H1 (cell line): ENCODE data around the gene SNX21. TPM values are rescaled to one million over a fixed set of nuclear protein-coding genes. Genes with fewer than 3 reads are reported as not detected.

Experiments used
- CTCF ChIA-PET: fragments of 300-600 bp; sonication (Branson Sonifier 250); formaldehyde crosslinking; loops from one replicate; lab custom pipeline; 2021; ENCODE audit not compliant: partially characterized antibody; lab: Charles Lee
- POLR2A ChIA-PET: fragments of 300-600 bp; sonication (Branson Sonifier 250); formaldehyde crosslinking; loops from one replicate; lab custom pipeline; 2021; ENCODE audit warnings: inconsistent platforms; ENCODE audit not compliant: partially characterized antibody; lab: Charles Lee
- DNase-seq, 2 experiments: peaks; one replicate each; pipeline versions ENCODE4 v3.0.0 to v3.0.0-alpha.2; 2010 to 2022; ENCODE audit warnings: low spot score in 2 of 2, low read depth in 1 of 2, mixed read lengths in 1 of 2
- FAIRE-seq: peaks from 2 replicates; lab custom pipeline; 2011; peaks lifted over from hg19 to GRCh38; lab: Jason Lieb, UNC
- H2AFZ ChIP-seq: 2 replicates; pipeline ENCODE4 v1.8.1; 2012; ENCODE audit warnings: low read length, inconsistent platforms
- H2AK5ac ChIP-seq: 2 replicates; pipeline ENCODE4 v1.6.1; 2013; ENCODE audit warnings: low read depth, low read length
- H2BK120ac ChIP-seq: replicated peaks from 2 replicates; pipeline ENCODE3; 2013; ENCODE audit warnings: low read depth, low read length, inconsistent platforms
- H2BK12ac ChIP-seq: 2 replicates; pipeline ENCODE4 v1.6.1; 2013; ENCODE audit warnings: low read depth, low read length
- H2BK15ac ChIP-seq: 2 replicates; pipeline ENCODE4 v1.6.1; 2013; ENCODE audit warnings: low read length
- H2BK20ac ChIP-seq: 2 replicates; pipeline ENCODE4 v1.6.1; 2013; ENCODE audit warnings: low read length
- H2BK5ac ChIP-seq: 2 replicates; pipeline ENCODE4 v1.6.1; 2013; ENCODE audit warnings: low read depth, low read length
- H3K14ac ChIP-seq: 2 replicates; pipeline ENCODE4 v1.6.1; 2013; ENCODE audit warnings: inconsistent platforms; ENCODE audit not compliant: insufficient read length
- H3K18ac ChIP-seq: 2 replicates; pipeline ENCODE4 v1.6.1; 2013; ENCODE audit warnings: low read length; ENCODE audit errors: extremely low read depth
- H3K23ac ChIP-seq: 2 replicates; pipeline ENCODE4 v1.6.1; 2013; ENCODE audit warnings: inconsistent platforms; ENCODE audit not compliant: insufficient read length
- H3K23me2 ChIP-seq: 2 replicates; pipeline ENCODE4 v1.6.1; 2013; ENCODE audit warnings: low read depth, low read length
- H3K27ac ChIP-seq: 2 replicates; pipeline ENCODE4 v1.6.1; 2011; ENCODE audit warnings: low read depth, low read length, inconsistent platforms
- H3K27me3 ChIP-seq, 4 experiments: replicated peaks in 1 of 4; 1 replicate in 1 of 4; 2 replicates in 3 of 4; pipeline versions ENCODE4 v1.6.1 to v1.8.1; 2011 to 2013; ENCODE audit warnings: low read length in 3 of 4, mild to moderate bottlenecking in 3 of 4, inconsistent platforms in 2 of 4, mixed read lengths in 2 of 4, moderate library complexity in 1 of 4; ENCODE audit not compliant: control insufficient read depth in 3 of 4, insufficient read depth in 3 of 4; ENCODE audit errors: extremely low read depth in 1 of 4
- H3K36me3 ChIP-seq, 4 experiments: 2 replicates each; pipeline versions ENCODE4 v1.6.1 to v1.8.1; 2011 to 2013; ENCODE audit warnings: mild to moderate bottlenecking in 4 of 4, low read length in 3 of 4, moderate library complexity in 2 of 4, control low read depth in 1 of 4, inconsistent platforms in 1 of 4; ENCODE audit not compliant: insufficient read depth in 4 of 4, control insufficient read depth in 2 of 4
- H3K4ac ChIP-seq: replicated peaks from 2 replicates; pipeline ENCODE3; 2013; ENCODE audit warnings: low read length, low read depth, mixed read lengths, inconsistent platforms; ENCODE audit not compliant: insufficient read length
- H3K4me1 ChIP-seq, 4 experiments: replicated peaks in 1 of 4; 1 replicate in 1 of 4; 2 replicates in 3 of 4; pipeline versions ENCODE4 v1.6.1 to v1.8.1; 2011 to 2013; ENCODE audit warnings: low read length in 3 of 4, inconsistent platforms in 2 of 4, mixed read lengths in 1 of 4; ENCODE audit not compliant: insufficient read depth in 4 of 4, control insufficient read depth in 3 of 4
- H3K4me2 ChIP-seq, 2 experiments: 2 replicates each; pipeline versions ENCODE4 v1.6.1 to v1.8.1; 2011 to 2013; ENCODE audit warnings: low read depth in 2 of 2, low read length in 2 of 2, control low read depth in 1 of 2, inconsistent platforms in 1 of 2, mild to moderate bottlenecking in 1 of 2; ENCODE audit not compliant: insufficient read depth in 1 of 2
- H3K4me3 ChIP-seq, 4 experiments: fragments of 200-600, 300-600 bp in 1 of 4; sonication (generic), shearing (Covaris generic), sonication (Bioruptor Twin) in 1 of 4; 2 replicates each; pipeline versions ENCODE4 v1.5.1 to v1.8.1; 2011 to 2016; ENCODE audit warnings: low read length in 4 of 4, low read depth in 3 of 4, control low read depth in 2 of 4, inconsistent platforms in 2 of 4, mild to moderate bottlenecking in 2 of 4, mixed read lengths in 1 of 4, moderate library complexity in 1 of 4; ENCODE audit not compliant: insufficient read depth in 2 of 4; ENCODE audit errors: extremely low read depth in 1 of 4
- H3K56ac ChIP-seq: replicated peaks from 2 replicates; pipeline ENCODE3; 2013; ENCODE audit warnings: low read depth, mild to moderate bottlenecking, mixed read lengths, low read length, inconsistent platforms; ENCODE audit not compliant: insufficient read length
- H3K79me1 ChIP-seq: 2 replicates; pipeline ENCODE4 v1.6.1; 2013; ENCODE audit warnings: low read depth, low read length, control low read depth
- H3K79me2 ChIP-seq, 2 experiments: 2 replicates each; pipeline versions ENCODE4 v1.6.1 to v1.8.1; 2012 to 2013; ENCODE audit warnings: low read length in 2 of 2, mild to moderate bottlenecking in 2 of 2, inconsistent platforms in 1 of 2; ENCODE audit not compliant: insufficient read depth in 2 of 2, control insufficient read depth in 1 of 2
- H3K9ac ChIP-seq, 4 experiments: replicated peaks in 1 of 4; 1 replicate in 1 of 4; 2 replicates in 3 of 4; pipeline versions ENCODE4 v1.6.1 to v1.8.1; 2011 to 2013; ENCODE audit warnings: low read depth in 3 of 4, low read length in 3 of 4, control low read depth in 2 of 4, mild to moderate bottlenecking in 2 of 4, moderate library complexity in 2 of 4, inconsistent platforms in 1 of 4; ENCODE audit errors: extremely low read depth in 1 of 4
- H3K9me3 ChIP-seq, 2 experiments: 2 replicates each; pipeline versions ENCODE4 v1.6.1 to v1.8.1; 2012 to 2013; ENCODE audit warnings: mild to moderate bottlenecking in 2 of 2, moderate library complexity in 2 of 2, control low read depth in 1 of 2, inconsistent platforms in 1 of 2, low read depth in 1 of 2, low read length in 1 of 2, mixed read lengths in 1 of 2; ENCODE audit not compliant: insufficient read depth in 2 of 2
- H4K20me1 ChIP-seq, 2 experiments: replicated peaks in 1 of 2; 2 replicates each; pipeline versions ENCODE3 to v1.8.1; 2011 to 2013; ENCODE audit warnings: inconsistent platforms in 2 of 2, low read length in 2 of 2, mild to moderate bottlenecking in 1 of 2; ENCODE audit not compliant: insufficient read depth in 2 of 2, control insufficient read depth in 1 of 2
- H4K5ac ChIP-seq: 2 replicates; pipeline ENCODE4 v1.6.1; 2013; ENCODE audit warnings: low read length, low read depth, mixed read lengths, inconsistent platforms; ENCODE audit not compliant: insufficient read length
- H4K8ac ChIP-seq: 2 replicates; pipeline ENCODE4 v1.8.0; 2013; ENCODE audit warnings: mild to moderate bottlenecking, moderate library complexity, low read length, inconsistent platforms; ENCODE audit not compliant: insufficient read depth; ENCODE audit errors: extremely low read depth
- H4K91ac ChIP-seq: replicated peaks from 2 replicates; pipeline ENCODE3; 2013; ENCODE audit warnings: low read length, mixed read lengths, inconsistent platforms; ENCODE audit not compliant: insufficient read length
- ASH2L ChIP-seq: fragments of 200-600, 300-600 bp; sonication (generic); IDR thresholded peaks from one replicate; pipeline ENCODE4 v1.7.1; 2017; ENCODE audit warnings: low read length
- BRCA1 ChIP-seq: IDR thresholded peaks from 2 replicates; pipeline ENCODE4 v1.6.1; 2012; ENCODE audit warnings: low read depth, low read length, improper control_type of control experiment
- CHD2 ChIP-seq: IDR thresholded peaks from 2 replicates; pipeline ENCODE4 v1.6.1; 2012; ENCODE audit warnings: low read length, improper control_type of control experiment
- CREB1 ChIP-seq: IDR thresholded peaks from 2 replicates; pipeline ENCODE4 v1.6.1; 2012; ENCODE audit warnings: inconsistent platforms
- HDAC2 ChIP-seq, 2 experiments: fragments of 300-600 bp in 1 of 2; sonication (generic) in 1 of 2; IDR thresholded peaks; 2 replicates each; pipeline ENCODE4 v1.6.1; 2011 to 2012; ENCODE audit warnings: low read depth in 2 of 2, low read length in 2 of 2, mild to moderate bottlenecking in 2 of 2, moderate library complexity in 2 of 2, borderline replicate concordance in 1 of 2, inconsistent platforms in 1 of 2
- NANOG ChIP-seq: IDR thresholded peaks from 2 replicates; pipeline ENCODE4 v1.6.1; 2011; ENCODE audit warnings: low read length, low read depth, mild to moderate bottlenecking, inconsistent platforms; ENCODE audit not compliant: insufficient read depth, poor library complexity, severe bottlenecking
- POLR2A ChIP-seq, 2 experiments: IDR thresholded peaks; 1 replicate in 1 of 2; 2 replicates in 1 of 2; pipeline ENCODE4 v1.6.1; 2011; ENCODE audit warnings: low read depth in 2 of 2, low read length in 2 of 2, mild to moderate bottlenecking in 2 of 2; ENCODE audit errors: control extremely low read depth in 1 of 2
- RAD21 ChIP-seq, 2 experiments: IDR thresholded peaks in 1 of 2; conservative IDR thresholded peaks in 1 of 2; 2 replicates each; pipeline ENCODE4 v1.6.1; 2011; ENCODE audit warnings: low read depth in 2 of 2, low read length in 2 of 2, improper control_type of control experiment in 1 of 2, inconsistent platforms in 1 of 2, mild to moderate bottlenecking in 1 of 2, moderate library complexity in 1 of 2
- RBBP5 ChIP-seq: IDR thresholded peaks from 2 replicates; pipeline ENCODE4 v1.7.1; 2012; ENCODE audit warnings: low read depth, mild to moderate bottlenecking, inconsistent platforms, low read length, moderate library complexity, borderline replicate concordance
- SP1 ChIP-seq: IDR thresholded peaks from 2 replicates; pipeline ENCODE4 v1.6.1; 2011; ENCODE audit warnings: low read depth, low read length
- TBP ChIP-seq: IDR thresholded peaks from 2 replicates; pipeline ENCODE4 v1.6.1; 2011; ENCODE audit warnings: low read depth, low read length, improper control_type of control experiment
- WGBS, 2 experiments: shearing (Covaris generic) in 1 of 2; methylation state at CpG; one replicate each; pipeline versions ENCODE4 v1.1.6 to v1.1.7; 2013 to 2015; ENCODE audit warnings: low lambda C conversion rate in 2 of 2, mixed read lengths in 2 of 2, inconsistent platforms in 1 of 2, low coverage in 1 of 2, missing lambda C conversion rate in 1 of 2; ENCODE audit not compliant: insufficient replicate concordance in 2 of 2, insufficient coverage in 1 of 2, insufficient read length in 1 of 2; ENCODE audit errors: extremely low coverage in 1 of 2, missing lambda C conversion rate in 1 of 2; 5-methylcytosine and 5-hydroxymethylcytosine counted together
- polyA plus RNA-seq, 7 experiments: library from polyadenylated mRNA; depleted of rRNA in 3 of 7; stranded (reverse) in 5 of 7; unstranded in 2 of 7; fragments of >200 nt in 5 of 7; fragments of 200-250 nt in 2 of 7; gene quantifications; 1 replicate in 5 of 7; 2 replicates in 1 of 7; 4 replicates in 1 of 7; pipeline versions ENCODE4 v1.2.1 to v1.2.3, GENCODE V29; 2011 to 2013; ENCODE audit warnings: missing spikeins in 2 of 7, mixed read lengths in 2 of 7
- total RNA-seq: library from RNA; stranded (reverse); fragmentation: NEBNext Ultra II Directional; extraction: Animal tissue kit (Norgen Biotek cat#: 25700); gene quantifications from 2 replicates; pipeline ENCODE4 v1.2.1, GENCODE V29; 2021

The SNX21 gene
- total and polyA plus RNA-seq, 2 of the 8 experiments (the other 6 are each of a cell fraction or from before 2014, with no cell fraction given): 15.8 to 16.8 TPM

- Histone ChIP-seq H3K9me3 (no peaks in the 10 kb centered on the region), H3K79me1 (no peaks in the 10 kb centered on the region; the same call in 1 of the 2 replicates), H3K27me3 (no peaks in the 10 kb centered on the region), H3K23ac (no peak within 1 kb of the TSS), H3K27ac (peak within 1 kb of the TSS; percentile 49; the same call in 1 of the 2 replicates), H2AK5ac (no peak within 1 kb of the TSS), H3K36me3 (peaks cover 0 to 6% (median 0%) of the 10 kb centered on the region in 4 experiments; a peak in 1 of 8 replicates), H2AFZ (peak within 1 kb of the TSS; percentile 54), H4K5ac (peak within 1 kb of the TSS; percentile 49), H4K91ac (peak within 1 kb of the TSS; percentile 22), H3K23me2 (peaks cover 8% of the 10 kb centered on the region; the same call in 1 of the 2 replicates), H3K4me1 (peaks cover 10 to 16% (median 13%) of the 10 kb centered on the region in 4 experiments), H2BK15ac (0 out of 2 replicates have a peak within 1 kb of the TSS, but pooled peaks have one; percentile 23), H3K56ac (peak within 1 kb of the TSS; percentile 21), H4K20me1 (no peaks in the 10 kb centered on the region), H2BK20ac (no peak within 1 kb of the TSS), H4K8ac (peak within 1 kb of the TSS; percentile 75), H3K9ac (peak within 1 kb of the TSS; percentile 43 to 75 (median 52); a peak in 6 of 7 replicates), H3K4ac (no peak within 1 kb of the TSS), H3K4me3 (peak within 1 kb of the TSS; percentile 69 to 94 (median 77)), H3K4me2 (peak within 1 kb of the TSS; percentile 74 to 88), H3K79me2 (peaks cover 0 to 22% of the 10 kb centered on the region in 2 experiments; a peak in 2 of 4 replicates), H2BK12ac (peak within 1 kb of the TSS; percentile 83; the same call in 1 of the 2 replicates), H3K18ac (peak within 1 kb of the TSS; percentile 78), H3K14ac (no peak within 1 kb of the TSS), H2BK120ac (no peak within 1 kb of the TSS), H2BK5ac (peak within 1 kb of the TSS; percentile 89)
- FAIRE-seq (peak; percentile 73), DNase-seq (peak; percentile 90 to 96)
- 3% methylated on average over 36 of the region's 36 CpGs; no CpG with 5 or more reads in 1 of the 2 experiments for WGBS, 2 experiments
- POLR2A ChIA-PET: interaction anchor here (0.5 to 9.9 kb wide), 20 partner anchors 9 to 231 kb away, joined by 3 to 178 read pairs (median 5); partner anchors contain the start of genes NEURL2, PCIF1, PLTP and SNX21
- CTCF ChIA-PET: interaction anchor here (1.0 to 1.7 kb wide), 4 partner anchors 32 to 58 kb away, joined by 3 to 4 read pairs (median 4); no protein-coding TSS in a partner anchor
- TF ChIP-seq RBBP5: 0 out of 2 replicates have a peak, but pooled peaks have one; percentile 54
- peak; percentile 7 for TF ChIP-seq NANOG
- peak; percentile 55 for TF ChIP-seq CREB1
- TF ChIP-seq HDAC2 (IDR thresholded peaks at IDR 0.05; ENCODE audit: borderline replicate concordance in 1 of 2, low read depth in 2 of 2, low read length in 2 of 2): peak in 1 of 2 experiments; percentile 40; a peak in 1 of 4 replicates
- TF ChIP-seq ASH2L: no peak
- peak in 1 of 2 experiments; percentile 47; a peak in 1 of 3 replicates for TF ChIP-seq POLR2A (IDR thresholded peaks at IDR 0.05; ENCODE audit: control extremely low read depth in 1 of 2, low read depth in 2 of 2, low read length in 2 of 2)
- peak; percentile 98 for TF ChIP-seq CHD2
- peak; percentile 89 for TF ChIP-seq TBP
- no peak for TF ChIP-seq RAD21 (IDR thresholded peaks at IDR 0.05 in 1 of 2, conservative IDR thresholded peaks at IDR 0.05 in 1 of 2; ENCODE audit: low read depth in 2 of 2, low read length in 2 of 2)
- peak; percentile 100 for TF ChIP-seq SP1
- no peak for TF ChIP-seq BRCA1
These were observed 23.7 kb downstream of the SNX21 start, which contains the start of the genes ACOT8 and ZSWIM3 for GRCh38 chr20:45857114-45857881. Gene ACOT8 (minus strand): TSS chr20:45857392. CDS start chr20:45857315, 77 bp downstream. Gene ZSWIM3 (plus strand): TSS chr20:45857614. CDS start chr20:45857826, 212 bp downstream.
